ENCODE data around the gene B3GAT2.

DNA sequence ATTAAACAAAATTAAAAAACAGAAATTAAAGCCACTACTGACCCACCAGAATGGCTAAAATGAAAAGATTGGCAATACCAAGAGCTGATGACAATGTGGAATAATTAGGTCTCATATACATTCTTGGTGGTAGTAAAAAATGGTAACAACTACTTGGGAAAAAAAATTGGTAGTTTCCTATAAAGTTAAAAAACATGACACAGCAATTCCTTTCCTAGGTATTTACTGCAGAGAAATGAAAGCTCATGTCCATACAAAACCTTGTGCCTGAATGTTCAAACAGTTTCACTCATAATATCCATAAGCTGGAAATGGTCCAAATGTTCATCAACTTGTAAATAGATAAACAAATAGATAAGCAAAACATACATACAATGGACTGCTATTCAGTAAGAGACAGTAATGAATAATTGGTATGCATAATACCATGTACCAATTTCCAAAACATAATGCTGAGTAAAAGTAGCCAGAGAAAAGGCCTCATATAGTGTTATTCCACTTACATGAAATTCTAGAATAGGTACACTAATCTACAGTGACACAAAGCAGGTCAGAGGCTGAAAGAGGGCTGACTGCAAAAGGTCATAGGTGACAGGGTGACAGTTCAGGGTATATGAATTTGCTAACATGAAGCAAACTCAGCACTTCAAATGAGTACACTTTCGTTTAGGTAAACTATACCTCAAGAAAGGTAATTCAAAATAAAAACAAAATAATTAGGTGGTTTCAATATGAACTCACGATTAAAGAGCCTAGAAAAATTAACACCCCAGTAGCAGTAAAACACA, 53.0 kb downstream of the B3GAT2 start:
- TF ChIP-seq, protein P1, sequence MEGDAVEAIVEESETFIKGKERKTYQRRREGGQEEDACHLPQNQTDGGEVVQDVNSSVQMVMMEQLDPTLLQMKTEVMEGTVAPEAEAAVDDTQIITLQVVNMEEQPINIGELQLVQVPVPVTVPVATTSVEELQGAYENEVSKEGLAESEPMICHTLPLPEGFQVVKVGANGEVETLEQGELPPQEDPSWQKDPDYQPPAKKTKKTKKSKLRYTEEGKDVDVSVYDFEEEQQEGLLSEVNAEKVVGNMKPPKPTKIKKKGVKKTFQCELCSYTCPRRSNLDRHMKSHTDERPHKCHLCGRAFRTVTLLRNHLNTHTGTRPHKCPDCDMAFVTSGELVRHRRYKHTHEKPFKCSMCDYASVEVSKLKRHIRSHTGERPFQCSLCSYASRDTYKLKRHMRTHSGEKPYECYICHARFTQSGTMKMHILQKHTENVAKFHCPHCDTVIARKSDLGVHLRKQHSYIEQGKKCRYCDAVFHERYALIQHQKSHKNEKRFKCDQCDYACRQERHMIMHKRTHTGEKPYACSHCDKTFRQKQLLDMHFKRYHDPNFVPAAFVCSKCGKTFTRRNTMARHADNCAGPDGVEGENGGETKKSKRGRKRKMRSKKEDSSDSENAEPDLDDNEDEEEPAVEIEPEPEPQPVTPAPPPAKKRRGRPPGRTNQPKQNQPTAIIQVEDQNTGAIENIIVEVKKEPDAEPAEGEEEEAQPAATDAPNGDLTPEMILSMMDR (conservative IDR thresholded peaks at IDR 0.05; ENCODE audit: low read depth, low read length), result no peak
- TF ChIP-seq EZH2 (IDR thresholded peaks at IDR 0.05; ENCODE audit: low read length, unreplicated experiment), result no peak
